ENCODE data around the gene ZDHHC11B. TPM values are rescaled to one million over a fixed set of nuclear protein-coding genes. Genes with fewer than 3 reads are reported as not detected.
"Not testable (repeated sequence)": the region's sequence is repeated elsewhere in the genome, so short reads cannot be mapped to it uniquely, and the experiment has no call there.

ZDHHC11B gene
- total and polyA plus RNA-seq, 2 donors (not counting 1 experiment from before 2014, with no cell fraction given) = 0.52 TPM; not detected in 1

DNA sequence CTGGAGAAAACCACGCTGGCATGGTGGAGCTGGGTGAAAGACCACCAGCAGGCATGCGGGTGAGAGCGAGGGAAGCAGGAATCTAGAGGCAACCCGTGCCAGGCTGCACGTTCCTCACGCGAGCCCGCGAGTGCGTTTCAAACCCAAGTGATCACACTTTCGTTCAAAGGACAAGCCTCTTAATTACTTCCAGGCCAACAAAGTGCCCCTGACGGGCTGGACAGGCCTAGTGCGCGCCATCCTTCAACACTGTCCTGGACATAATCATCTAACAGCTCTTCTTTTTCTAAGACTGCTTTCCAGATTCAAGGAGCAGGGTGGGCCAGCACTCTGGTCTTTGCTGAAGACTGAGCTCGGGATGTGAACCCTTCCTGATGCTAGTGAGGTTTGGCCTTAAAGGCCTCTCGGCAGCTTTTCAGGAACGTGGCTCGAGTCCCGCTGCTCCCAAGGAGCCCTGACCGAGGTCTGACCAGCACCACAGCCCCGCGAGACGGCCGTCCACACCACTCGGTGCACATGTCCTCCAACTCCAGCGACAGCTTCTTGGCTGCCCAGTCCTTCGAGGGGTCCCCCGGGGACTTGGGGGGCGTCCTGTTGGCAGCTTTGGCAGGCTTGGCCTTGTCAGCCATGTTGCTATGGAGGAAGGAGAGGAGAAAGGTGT lies 14.9 kb downstream of the ZDHHC11B start:
- ATAC-seq (ENCODE audit: low read depth); CTCF ChIA-PET; H3K9me3 Mint-ChIP-seq (ENCODE audit: insufficient read depth); H4K20me1 ChIP-seq (ENCODE audit: control insufficient read depth, insufficient read depth, low read length, poor library complexity, severe bottlenecking); H3K4me1 ChIP-seq (ENCODE audit: control insufficient read depth in 2 of 2, insufficient read depth in 2 of 2, low read length in 2 of 2); H3K4me3 Mint-ChIP-seq; H3K4me2 ChIP-seq (replicated peaks; ENCODE audit: low read depth, low read length, poor library complexity, severe bottlenecking); POLR2A ChIA-PET; H3K79me2 ChIP-seq (ENCODE audit: control insufficient read depth, insufficient read depth, low read length); H3K36me3 ChIP-seq (replicated peaks in 1 of 2; ENCODE audit: control extremely low read depth in 1 of 2, control insufficient read depth in 1 of 2, extremely low read depth in 1 of 2, insufficient read depth in 2 of 2, low read length in 1 of 2); H3K9ac ChIP-seq (ENCODE audit: low read length); DNase-seq; H3K27me3 Mint-ChIP-seq; H2AFZ ChIP-seq (ENCODE audit: insufficient read depth, low read depth, low read length, poor library complexity, severe bottlenecking); H3K9me3 ChIP-seq (ENCODE audit: control extremely low read depth in 1 of 3, control insufficient read depth in 2 of 3, insufficient read depth in 1 of 3, low read length in 2 of 3); H3K4me1 Mint-ChIP-seq; H3K27me3 ChIP-seq (replicated peaks in 1 of 4; ENCODE audit: control extremely low read depth in 1 of 4, control insufficient read depth in 3 of 4, insufficient read depth in 4 of 4, low read length in 3 of 4); intact Hi-C loops (cut with micrococcal nuclease); H3K4me3 ChIP-seq (ENCODE audit: control extremely low read depth in 1 of 5, extremely low read depth in 1 of 5, insufficient read depth in 1 of 5, low read depth in 2 of 5, low read length in 4 of 5); H3K27ac Mint-ChIP-seq; H3K27ac ChIP-seq (ENCODE audit: low read length in 2 of 2): not testable (repeated sequence)
- 90% methylated on average over 15 of the region's 29 CpGs for WGBS (ENCODE audit: insufficient coverage)

DNA sequence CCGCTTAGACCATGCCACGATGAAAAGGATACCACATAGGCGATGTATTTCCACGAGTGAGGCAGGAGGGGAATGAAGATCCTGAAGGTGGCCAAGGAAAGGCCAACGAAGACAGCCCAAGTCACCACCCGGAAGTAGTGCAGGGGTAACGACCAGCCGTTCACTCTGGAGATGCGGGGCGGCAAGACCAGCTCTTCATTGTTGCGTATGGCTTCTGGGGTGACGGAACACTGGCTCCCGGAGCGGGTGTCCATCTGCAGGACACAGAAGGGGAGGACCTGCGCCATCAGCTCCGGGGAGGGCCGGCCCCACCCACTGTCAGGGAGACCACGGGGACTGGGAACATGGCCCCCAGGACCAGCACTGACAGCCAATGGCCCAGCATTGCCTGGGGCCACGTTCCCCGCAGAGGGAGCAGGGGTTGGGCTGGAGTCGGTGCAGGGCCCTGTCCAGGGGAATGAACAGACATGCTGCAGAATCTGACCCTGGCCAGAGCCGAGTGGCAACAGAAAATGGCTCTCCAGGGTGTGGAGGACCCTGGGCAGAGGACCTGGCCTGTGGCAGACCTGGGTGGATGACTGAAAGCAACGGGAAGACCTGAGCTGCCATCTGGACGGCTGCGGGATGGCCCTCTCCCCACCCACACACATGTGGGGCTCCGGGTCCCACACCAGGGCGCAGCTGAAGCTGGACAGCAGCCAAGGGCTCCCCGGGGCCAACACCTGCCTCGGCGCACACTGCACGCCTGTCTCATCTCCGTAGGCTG lies 17.7 kb downstream of the ZDHHC11B start:
- no peaks in the 10 kb centered on the region for H3K36me3 ChIP-seq (replicated peaks in 1 of 2; ENCODE audit: control extremely low read depth in 1 of 2, control insufficient read depth in 1 of 2, extremely low read depth in 1 of 2, insufficient read depth in 2 of 2, low read length in 1 of 2)
- H3K9me3 ChIP-seq (ENCODE audit: control extremely low read depth in 1 of 3, control insufficient read depth in 2 of 3, insufficient read depth in 1 of 3, low read length in 2 of 3) = peaks cover 0 to 5% (median 0%) of the 10 kb centered on the region in 3 donors
- Mint-ChIP-seq H3K9me3 (ENCODE audit: insufficient read depth) (no peaks in the 10 kb centered on the region), H3K4me1 (no peaks in the 10 kb centered on the region), H3K4me3 (no peak overlapping the region), H3K27ac (no peak overlapping the region), H3K27me3 (no peaks in the 10 kb centered on the region)
- H3K4me1 ChIP-seq (ENCODE audit: control insufficient read depth in 2 of 2, insufficient read depth in 2 of 2, low read length in 2 of 2) = no peaks in the 10 kb centered on the region
- ChIA-PET POLR2A (no interaction called here), CTCF (no interaction called here)
- H2AFZ ChIP-seq (ENCODE audit: insufficient read depth, low read depth, low read length, poor library complexity, severe bottlenecking) = no peak overlapping the region
- H3K79me2 ChIP-seq (ENCODE audit: control insufficient read depth, insufficient read depth, low read length) = no peaks in the 10 kb centered on the region
- H4K20me1 ChIP-seq (ENCODE audit: control insufficient read depth, insufficient read depth, low read length, poor library complexity, severe bottlenecking) = no peaks in the 10 kb centered on the region
- DNase-seq = no peak
- no peak overlapping the region for H3K4me3 ChIP-seq (ENCODE audit: control extremely low read depth in 1 of 5, extremely low read depth in 1 of 5, insufficient read depth in 1 of 5, low read depth in 2 of 5, low read length in 4 of 5)
- no peak for TF ChIP-seq EZH2 (IDR thresholded peaks at IDR 0.05; ENCODE audit: borderline replicate concordance, insufficient read depth, low read depth, low read length, poor library complexity, severe bottlenecking)
- TF ChIP-seq, protein P1, sequence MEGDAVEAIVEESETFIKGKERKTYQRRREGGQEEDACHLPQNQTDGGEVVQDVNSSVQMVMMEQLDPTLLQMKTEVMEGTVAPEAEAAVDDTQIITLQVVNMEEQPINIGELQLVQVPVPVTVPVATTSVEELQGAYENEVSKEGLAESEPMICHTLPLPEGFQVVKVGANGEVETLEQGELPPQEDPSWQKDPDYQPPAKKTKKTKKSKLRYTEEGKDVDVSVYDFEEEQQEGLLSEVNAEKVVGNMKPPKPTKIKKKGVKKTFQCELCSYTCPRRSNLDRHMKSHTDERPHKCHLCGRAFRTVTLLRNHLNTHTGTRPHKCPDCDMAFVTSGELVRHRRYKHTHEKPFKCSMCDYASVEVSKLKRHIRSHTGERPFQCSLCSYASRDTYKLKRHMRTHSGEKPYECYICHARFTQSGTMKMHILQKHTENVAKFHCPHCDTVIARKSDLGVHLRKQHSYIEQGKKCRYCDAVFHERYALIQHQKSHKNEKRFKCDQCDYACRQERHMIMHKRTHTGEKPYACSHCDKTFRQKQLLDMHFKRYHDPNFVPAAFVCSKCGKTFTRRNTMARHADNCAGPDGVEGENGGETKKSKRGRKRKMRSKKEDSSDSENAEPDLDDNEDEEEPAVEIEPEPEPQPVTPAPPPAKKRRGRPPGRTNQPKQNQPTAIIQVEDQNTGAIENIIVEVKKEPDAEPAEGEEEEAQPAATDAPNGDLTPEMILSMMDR (IDR thresholded peaks at IDR 0.05) = no peak
- no peak overlapping the region for H3K9ac ChIP-seq (ENCODE audit: low read length)
- no peaks in the 10 kb centered on the region for H3K27me3 ChIP-seq (replicated peaks in 1 of 4; ENCODE audit: control extremely low read depth in 1 of 4, control insufficient read depth in 3 of 4, insufficient read depth in 4 of 4, low read length in 3 of 4)
- 85% methylated on average over 28 of the region's 32 CpGs for WGBS (ENCODE audit: insufficient coverage)
- H3K4me2 ChIP-seq (replicated peaks; ENCODE audit: low read depth, low read length, poor library complexity, severe bottlenecking) = no peak overlapping the region
- intact Hi-C loops (cut with micrococcal nuclease) = no loop called here
- no peak for ATAC-seq (ENCODE audit: low read depth)
- H3K27ac ChIP-seq (ENCODE audit: low read length in 2 of 2) = no peak overlapping the region
